PC-9 (cell line): ENCODE results near the gene CAPG.

Source experiments
- EZH2 ChIP-seq: fragments of 200-600 bp; sonication (generic); IDR thresholded peaks from 2 replicates; pipeline ENCODE4 v1.8.0; 2017; ENCODE audit warnings: antibody characterized with exemption, low read depth
- TF ChIP-seq, protein P1 (sequence below): fragments of 200-600 bp; sonication (generic); conservative IDR thresholded peaks from 2 replicates; pipeline ENCODE4 v1.6.1; 2017; ENCODE audit warnings: mixed run types, antibody characterized with exemption, mild to moderate bottlenecking, moderate library complexity

DNA sequence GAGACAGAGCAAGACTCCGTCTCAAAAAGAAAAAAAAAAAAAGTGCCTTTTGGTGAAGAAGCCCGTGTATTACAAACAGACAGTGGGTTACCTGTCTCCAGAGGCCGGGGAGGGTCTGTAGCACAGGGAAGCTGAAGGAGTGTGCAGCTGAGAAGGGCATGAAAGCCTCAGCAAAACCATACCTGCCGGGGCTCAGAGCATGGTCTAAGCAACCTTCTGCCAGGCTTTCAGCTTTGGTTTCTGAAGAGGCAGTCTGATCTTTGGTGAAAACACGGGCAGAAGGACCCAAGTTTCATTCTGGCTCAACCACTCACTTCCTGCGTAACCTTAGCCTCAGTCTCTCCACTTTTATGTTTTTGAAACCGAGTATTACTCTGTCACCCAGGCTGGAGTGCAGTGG lies 29.8 kb upstream of the CAPG start:
- TF ChIP-seq EZH2: no peak
- TF ChIP-seq, protein P1, sequence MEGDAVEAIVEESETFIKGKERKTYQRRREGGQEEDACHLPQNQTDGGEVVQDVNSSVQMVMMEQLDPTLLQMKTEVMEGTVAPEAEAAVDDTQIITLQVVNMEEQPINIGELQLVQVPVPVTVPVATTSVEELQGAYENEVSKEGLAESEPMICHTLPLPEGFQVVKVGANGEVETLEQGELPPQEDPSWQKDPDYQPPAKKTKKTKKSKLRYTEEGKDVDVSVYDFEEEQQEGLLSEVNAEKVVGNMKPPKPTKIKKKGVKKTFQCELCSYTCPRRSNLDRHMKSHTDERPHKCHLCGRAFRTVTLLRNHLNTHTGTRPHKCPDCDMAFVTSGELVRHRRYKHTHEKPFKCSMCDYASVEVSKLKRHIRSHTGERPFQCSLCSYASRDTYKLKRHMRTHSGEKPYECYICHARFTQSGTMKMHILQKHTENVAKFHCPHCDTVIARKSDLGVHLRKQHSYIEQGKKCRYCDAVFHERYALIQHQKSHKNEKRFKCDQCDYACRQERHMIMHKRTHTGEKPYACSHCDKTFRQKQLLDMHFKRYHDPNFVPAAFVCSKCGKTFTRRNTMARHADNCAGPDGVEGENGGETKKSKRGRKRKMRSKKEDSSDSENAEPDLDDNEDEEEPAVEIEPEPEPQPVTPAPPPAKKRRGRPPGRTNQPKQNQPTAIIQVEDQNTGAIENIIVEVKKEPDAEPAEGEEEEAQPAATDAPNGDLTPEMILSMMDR: no peak
